Adrenal gland (tissue), 12 donors: ENCODE measurements around the gene TLR5. TPM values are rescaled to one million over a fixed set of nuclear protein-coding genes. Genes with fewer than 3 reads are reported as not detected.
A peak's percentile ranks its signal among the peaks of the same experiment; 100 is the strongest.

Experiments used
- DNase-seq, 7 donors: peaks; one replicate each; pipeline ENCODE4 v3.0.0-alpha.2; 2019 to 2020
- H3K27ac ChIP-seq, 5 donors: fragments of 200-600 bp; sonication (generic) in 4 of 5; 1 replicate in 3 of 5; 2 replicates in 2 of 5; pipeline versions ENCODE4 v1.5.1 to v1.8.0; 2016 to 2020; ENCODE audit warnings: mild to moderate bottlenecking in 1 of 5
- H3K27me3 ChIP-seq: fragments of 200-600 bp; 2 replicates; pipeline ENCODE4 v1.8.0; 2021
- H3K36me3 ChIP-seq, 2 donors: fragments of 200-600 bp; replicated peaks in 1 of 2; 1 replicate in 1 of 2; 2 replicates in 1 of 2; pipeline versions ENCODE4 v1.5.1 to v1.8.0; 2018 to 2022
- H3K4me1 ChIP-seq, 2 donors: fragments of 200-600 bp; replicated peaks in 1 of 2; 1 replicate in 1 of 2; 2 replicates in 1 of 2; pipeline versions ENCODE4 v1.5.1 to v1.8.0; 2018 to 2021
- H3K4me3 ChIP-seq, 4 donors: fragments of 200-600 bp; sonication (generic) in 3 of 4; one replicate each; pipeline ENCODE4 v1.5.1; 2016 to 2018
- H3K9me3 ChIP-seq, 3 donors: fragments of 200-600 bp; sonication (generic) in 1 of 3; replicated peaks in 1 of 3; 1 replicate in 2 of 3; 2 replicates in 1 of 3; pipeline versions ENCODE4 v1.5.1 to v1.8.0; 2016 to 2021
- POLR2A ChIP-seq, 2 donors: fragments of 450-650 bp; IDR thresholded peaks; one replicate each; pipeline ENCODE4 v1.6.1; 2017; ENCODE audit warnings: antibody characterized with exemption in 2 of 2, mild to moderate bottlenecking in 2 of 2, moderate library complexity in 1 of 2
- WGBS, 4 donors: extraction: QIAGEN DNeasy Blood & Tissue Kit in 2 of 4; methylation state at CpG; one replicate each; pipeline versions ENCODE4 v1.1.5 to v1.1.7; 2013 to 2017; 5-methylcytosine and 5-hydroxymethylcytosine counted together
- intact Hi-C, 2 donors: fragments of 100-400 bp; cut with DNase I; formaldehyde crosslinking; loops; one replicate each; pipeline versions ENCODE4 v1.14.1 to v1.15.0; 2022 to 2023
- polyA plus RNA-seq, 3 donors: library from polyadenylated mRNA; stranded (reverse); fragments of 200-250 nt in 2 of 3; fragments of 350-450 nt in 1 of 3; fragmentation: Illumina TruSeq in 1 of 3; extraction: RNeasy Lipid Tissue Mini Kit (QIAGEN cat#74804) in 1 of 3; gene quantifications; one replicate each; pipeline ENCODE4 v1.2.3, GENCODE V29; 2013 to 2014
- total RNA-seq, 9 donors: library from RNA; depleted of rRNA in 4 of 9; stranded (reverse); fragments of >200 nt in 4 of 9; fragments of 120-200 nt in 1 of 9; fragmentation: NEBNext Ultra II Directional in 1 of 9; extraction: Animal tissue kit (Norgen Biotek cat#: 25700) in 1 of 9; gene quantifications; one replicate each; pipeline versions ENCODE4 v1.1.0 to v1.2.4, GENCODE V29; 2013 to 2023
- TF ChIP-seq, protein P1 (sequence below), 6 experiments: fragments of 450-650 bp in 4 of 6; fragments of 200-600 bp in 2 of 6; sonication (generic) in 1 of 6; IDR thresholded peaks; 1 replicate in 5 of 6; 2 replicates in 1 of 6; pipeline versions ENCODE4 v1.5.1 to v1.8.0; 2016 to 2021; ENCODE audit warnings: antibody characterized with exemption in 6 of 6, mild to moderate bottlenecking in 2 of 6, moderate library complexity in 1 of 6
- donor health status: healthy with polysubstance abuse.
- donor health status: Bipolar disorder and iron deficiency.
- donor health status: DM: yes; HTN: yes; CAD: no.
- donor health status: DM: no; HTN: no; CAD: no.
- donor health status: DM: no; HTN: no; CAD: no.
- donor health status: DM: yes; HTN: yes; CAD: no.

The TLR5 gene
- total and polyA plus RNA-seq, 12 donors: 0.33 to 11.5 (median 4.7) TPM

- Histone ChIP-seq H3K4me1 (peaks cover 19 to 38% of the 10 kb centered on the region in 2 donors), H3K4me3 (no peak overlapping the region), H3K36me3 (no peaks in the 10 kb centered on the region), H3K27ac (peak overlapping the region in 1 of 5 donors; percentile 39), H3K27me3 (no peaks in the 10 kb centered on the region), H3K9me3 (no peaks in the 10 kb centered on the region)
- WGBS, 4 donors: 40 to 100% (median 77%) methylated on average over 1 to 2 of the region's 2 CpGs
- intact Hi-C loops: loop anchor here in 1 of 2 donors (10.0 kb wide), 1 partner anchor 547 kb away; no protein-coding TSS in a partner anchor
- no peak for TF ChIP-seq POLR2A (IDR thresholded peaks at IDR 0.05)
- TF ChIP-seq, protein P1, sequence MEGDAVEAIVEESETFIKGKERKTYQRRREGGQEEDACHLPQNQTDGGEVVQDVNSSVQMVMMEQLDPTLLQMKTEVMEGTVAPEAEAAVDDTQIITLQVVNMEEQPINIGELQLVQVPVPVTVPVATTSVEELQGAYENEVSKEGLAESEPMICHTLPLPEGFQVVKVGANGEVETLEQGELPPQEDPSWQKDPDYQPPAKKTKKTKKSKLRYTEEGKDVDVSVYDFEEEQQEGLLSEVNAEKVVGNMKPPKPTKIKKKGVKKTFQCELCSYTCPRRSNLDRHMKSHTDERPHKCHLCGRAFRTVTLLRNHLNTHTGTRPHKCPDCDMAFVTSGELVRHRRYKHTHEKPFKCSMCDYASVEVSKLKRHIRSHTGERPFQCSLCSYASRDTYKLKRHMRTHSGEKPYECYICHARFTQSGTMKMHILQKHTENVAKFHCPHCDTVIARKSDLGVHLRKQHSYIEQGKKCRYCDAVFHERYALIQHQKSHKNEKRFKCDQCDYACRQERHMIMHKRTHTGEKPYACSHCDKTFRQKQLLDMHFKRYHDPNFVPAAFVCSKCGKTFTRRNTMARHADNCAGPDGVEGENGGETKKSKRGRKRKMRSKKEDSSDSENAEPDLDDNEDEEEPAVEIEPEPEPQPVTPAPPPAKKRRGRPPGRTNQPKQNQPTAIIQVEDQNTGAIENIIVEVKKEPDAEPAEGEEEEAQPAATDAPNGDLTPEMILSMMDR (IDR thresholded peaks at IDR 0.05): no peak
- DNase-seq: peak in 6 of 7 donors; percentile 56 to 70 (median 66)
Measured at GRCh38 chr1:223137455-223138085, 5.5 kb downstream of the TLR5 start.

GRCh38 chr1:223136086-223136485 is 7.0 kb downstream of the TLR5 start:
- Histone ChIP-seq H3K36me3 (no peaks in the 10 kb centered on the region), H3K27me3 (no peaks in the 10 kb centered on the region), H3K9me3 (no peaks in the 10 kb centered on the region), H3K4me1 (peaks cover 19 to 34% of the 10 kb centered on the region in 2 donors), H3K27ac (no peak overlapping the region), H3K4me3 (no peak overlapping the region)
- WGBS, 4 donors: 49 to 78% (median 69%) methylated on average over 2 of the region's 2 CpGs
- no peak for DNase-seq
- no peak for TF ChIP-seq POLR2A (IDR thresholded peaks at IDR 0.05)
- TF ChIP-seq, protein P1 (IDR thresholded peaks at IDR 0.05): no peak
- intact Hi-C loops: loop anchor here in 1 of 2 donors (10.0 kb wide), 1 partner anchor 549 kb away; no protein-coding TSS in a partner anchor

DNA sequence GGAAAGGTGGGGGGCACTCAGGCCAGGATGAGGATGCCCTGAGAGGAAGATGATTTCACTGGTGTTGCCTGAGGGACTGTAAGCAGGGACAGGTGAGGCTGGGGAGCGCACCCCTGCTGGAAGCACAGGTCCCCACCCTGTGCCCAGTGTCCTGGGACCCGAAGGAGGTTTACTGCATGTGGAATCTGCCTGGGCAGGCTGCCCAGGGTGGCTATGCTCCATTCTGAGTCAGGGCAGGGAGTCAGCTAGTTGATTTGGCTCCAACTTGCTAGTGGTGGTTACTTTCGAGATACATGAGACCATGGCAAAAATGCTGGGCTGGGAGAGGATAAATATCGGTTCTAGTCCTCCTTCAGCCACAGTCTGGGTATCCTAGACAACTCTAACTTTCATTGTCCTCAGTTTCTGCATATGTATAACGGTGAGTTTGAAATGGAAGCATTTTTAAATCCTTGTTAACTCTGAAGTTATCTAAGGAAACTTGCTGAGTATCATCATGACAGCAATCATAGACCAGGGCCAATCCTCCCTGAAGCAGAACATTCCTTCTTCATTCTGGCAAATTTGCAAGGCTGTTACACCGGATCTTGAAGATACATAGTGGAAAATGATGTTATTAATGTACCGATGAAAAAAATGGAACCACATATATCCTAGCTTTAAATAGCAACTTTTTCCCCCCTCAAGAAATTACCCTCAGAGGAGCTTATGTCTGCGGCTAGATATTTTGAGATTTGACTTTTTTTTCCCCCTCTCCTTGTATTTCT is 7.7 kb downstream of the TLR5 start:
- Histone ChIP-seq H3K36me3 (no peaks in the 10 kb centered on the region), H3K4me1 (peaks cover 19 to 34% of the 10 kb centered on the region in 2 donors), H3K9me3 (no peaks in the 10 kb centered on the region), H3K27ac (peak overlapping the region in 2 of 5 donors; percentile 17 to 30), H3K4me3 (no peak overlapping the region), H3K27me3 (no peaks in the 10 kb centered on the region)
- WGBS, 4 donors: 58 to 63% (median 60%) methylated on average over 8 of the region's 8 CpGs
- TF ChIP-seq, protein P1 (IDR thresholded peaks at IDR 0.05): no peak
- no peak for TF ChIP-seq POLR2A (IDR thresholded peaks at IDR 0.05)
- peak; percentile 69 to 85 (median 74) for DNase-seq
- intact Hi-C loops: loop anchor here in 1 of 2 donors (10.0 kb wide), 1 partner anchor 549 kb away; no protein-coding TSS in a partner anchor

GRCh38 chr1:223133824-223134435 is 9.1 kb downstream of the TLR5 start:
- WGBS, 4 donors: 3 to 6% (median 4%) methylated on average over 22 to 23 of the region's 23 CpGs
- no peaks in the 10 kb centered on the region for H3K9me3 ChIP-seq
- TF ChIP-seq, protein P1 (IDR thresholded peaks at IDR 0.05): peak; percentile 87 to 98 (median 92)
- TF ChIP-seq POLR2A (IDR thresholded peaks at IDR 0.05): no peak
- no peaks in the 10 kb centered on the region for H3K36me3 ChIP-seq
- DNase-seq: peak; percentile 85 to 91 (median 87)
- peaks cover 19 to 34% of the 10 kb centered on the region in 2 donors for H3K4me1 ChIP-seq
- peak overlapping the region in 1 of 4 donors; percentile 39 for H3K4me3 ChIP-seq
- H3K27me3 ChIP-seq: no peaks in the 10 kb centered on the region
- H3K27ac ChIP-seq: peak overlapping the region in 2 of 5 donors; percentile 66 to 75
- intact Hi-C loops: loop anchor here in 1 of 2 donors (10.0 kb wide), 1 partner anchor 551 kb away; no protein-coding TSS in a partner anchor
